NCI-H2107 treated with DMSO at 0.1 percent for 48 hours (cell line): ENCODE results near the gene TMCO4.

ENCODE experiments used
- DNase-seq: peaks from one replicate; lab custom pipeline; 2025; ENCODE audit not compliant: unreplicated experiment; lab: John Stamatoyannopoulos, UW

TMCO4 gene

DNA sequence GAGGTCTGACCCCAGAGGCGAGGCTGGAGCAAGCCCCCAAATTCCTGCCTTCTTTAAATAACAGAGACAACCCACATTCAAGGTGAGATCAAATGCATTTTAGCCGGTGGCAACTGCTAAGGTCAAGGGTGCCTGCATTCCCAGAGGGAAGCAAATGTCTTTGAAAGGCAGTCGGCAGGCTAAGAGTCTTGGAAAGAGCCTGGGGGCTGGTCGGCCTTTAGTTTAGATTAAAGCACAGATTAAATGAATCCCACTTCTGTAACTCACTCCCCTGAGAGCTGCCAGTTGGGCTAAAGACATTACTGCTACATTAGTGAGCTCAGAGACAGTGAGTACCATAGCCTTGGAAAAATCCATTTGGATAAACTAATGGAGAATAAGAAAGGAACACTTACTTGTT lies 75.8 kb downstream of the TMCO4 start:
- no peak for DNase-seq

DNA sequence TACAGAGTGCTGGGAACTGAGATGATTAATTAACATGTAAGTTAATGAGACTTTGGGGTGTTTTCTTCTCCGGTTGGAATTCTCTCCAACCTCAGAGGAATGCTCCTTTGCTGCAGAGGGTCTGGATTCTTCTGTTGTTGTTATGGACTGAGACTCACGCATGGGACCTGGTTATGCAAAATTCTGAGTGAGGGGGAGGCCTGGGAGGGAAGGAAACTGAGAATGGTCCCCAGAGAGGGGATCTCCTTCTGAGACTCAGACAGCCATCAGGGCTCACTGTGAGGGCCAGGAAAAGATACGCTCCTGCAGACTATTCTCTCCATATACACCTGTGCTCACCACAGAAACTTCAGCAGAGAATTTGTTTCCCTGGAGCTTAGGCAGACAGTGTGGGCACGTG lies 78.7 kb downstream of the TMCO4 start:
- DNase-seq = no peak

DNA sequence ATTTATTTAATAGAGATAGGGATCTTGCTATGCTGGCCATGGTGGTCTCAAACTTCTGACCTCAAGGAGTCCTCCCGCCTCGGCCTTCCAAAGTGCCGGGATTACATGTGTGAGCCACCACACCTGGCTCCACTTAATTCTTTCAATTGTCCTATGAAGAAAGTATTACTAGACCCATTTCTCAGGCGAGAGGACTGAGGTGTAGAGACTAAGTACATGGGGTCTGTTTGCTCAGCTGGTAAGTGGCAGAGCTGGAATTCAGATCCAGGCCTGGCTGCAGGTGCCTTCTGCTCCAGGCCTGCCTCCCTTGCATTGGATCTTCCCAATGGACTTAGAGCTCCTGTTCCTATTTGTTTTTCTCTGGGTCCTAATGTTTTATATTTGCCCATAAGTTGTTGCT lies 79.5 kb downstream of the TMCO4 start:
- no peak for DNase-seq

DNA sequence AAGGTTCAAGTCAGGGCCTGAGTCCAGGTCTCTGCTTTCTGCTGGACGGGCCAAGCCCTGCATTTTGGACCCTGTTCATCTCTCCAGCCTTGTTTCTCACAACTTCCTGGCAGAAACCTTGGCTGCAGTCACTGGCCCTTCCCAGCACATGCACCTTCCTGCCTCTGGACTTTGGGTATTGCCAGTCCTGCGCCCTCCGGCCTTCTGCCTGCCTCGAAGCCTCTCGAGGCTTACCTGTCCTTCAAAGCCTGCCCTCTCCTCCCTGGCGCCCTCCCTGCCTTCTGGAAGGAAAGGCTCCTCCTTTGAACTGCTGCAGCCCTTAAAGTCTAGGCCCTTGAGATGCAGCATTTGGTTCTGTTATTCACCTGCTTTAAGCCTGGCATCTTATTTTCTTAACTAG lies 82.2 kb downstream of the TMCO4 start:
- no peak for DNase-seq

DNA sequence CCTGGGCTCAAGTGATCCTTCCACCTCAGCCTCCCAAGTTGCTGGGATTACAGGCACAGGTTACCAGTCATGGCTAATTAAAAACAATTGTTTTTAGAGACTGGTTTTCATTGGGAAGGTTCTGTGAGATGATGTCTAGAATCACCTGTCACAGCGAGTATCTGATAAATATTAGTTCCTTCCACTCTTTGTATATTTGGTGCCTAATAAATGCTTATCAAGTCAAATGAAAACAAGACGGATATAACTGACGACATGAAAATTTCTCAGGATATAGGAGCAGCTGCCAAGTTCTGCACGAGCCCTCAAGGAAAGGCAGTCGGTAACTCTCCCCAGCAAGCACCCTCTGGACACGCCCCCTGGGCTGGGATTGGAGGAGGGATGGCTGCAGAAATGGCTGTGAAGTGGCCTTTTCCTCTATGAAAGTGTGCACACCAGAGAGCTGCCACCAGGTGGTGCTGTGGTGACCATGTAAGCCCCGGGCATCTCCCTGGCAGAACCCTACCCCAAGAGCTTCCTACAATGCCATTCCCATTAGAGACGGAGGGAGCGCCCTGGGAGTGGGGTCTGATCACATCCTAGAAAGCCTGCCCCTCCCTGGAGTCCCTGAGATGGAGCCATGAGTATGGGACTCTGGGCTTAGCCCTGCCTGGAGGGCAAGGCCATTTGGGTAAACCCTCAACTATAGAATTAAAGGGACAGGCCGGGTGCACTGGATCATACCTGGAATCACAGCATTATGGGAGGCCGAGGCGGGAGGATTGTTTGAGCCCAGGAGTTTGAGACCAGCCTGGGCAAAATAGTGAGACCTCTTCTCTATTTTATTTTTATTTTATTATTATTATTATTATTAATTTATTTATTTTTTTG lies 84.1 kb downstream of the TMCO4 start:
- DNase-seq = peak; percentile 89

DNA sequence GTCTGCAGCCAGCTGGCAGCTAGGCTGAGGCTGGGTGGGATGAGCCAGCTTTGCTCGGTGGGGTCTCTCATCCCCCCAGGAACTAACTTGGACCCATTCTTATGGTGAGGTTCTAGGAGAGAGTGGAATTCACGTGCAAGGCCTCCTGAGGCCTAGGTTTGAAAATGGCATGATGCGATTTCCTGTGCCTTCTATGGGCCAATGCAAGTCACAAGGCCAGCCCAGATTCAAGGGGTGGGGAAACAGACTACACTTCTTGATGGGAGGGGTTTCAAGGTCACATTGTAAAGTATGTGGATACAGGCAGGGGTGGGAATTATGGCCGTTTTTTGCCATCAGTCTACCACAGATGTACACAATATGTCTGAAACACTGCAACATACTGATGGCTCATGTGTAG lies 86.8 kb downstream of the TMCO4 start:
- no peak for DNase-seq

DNA sequence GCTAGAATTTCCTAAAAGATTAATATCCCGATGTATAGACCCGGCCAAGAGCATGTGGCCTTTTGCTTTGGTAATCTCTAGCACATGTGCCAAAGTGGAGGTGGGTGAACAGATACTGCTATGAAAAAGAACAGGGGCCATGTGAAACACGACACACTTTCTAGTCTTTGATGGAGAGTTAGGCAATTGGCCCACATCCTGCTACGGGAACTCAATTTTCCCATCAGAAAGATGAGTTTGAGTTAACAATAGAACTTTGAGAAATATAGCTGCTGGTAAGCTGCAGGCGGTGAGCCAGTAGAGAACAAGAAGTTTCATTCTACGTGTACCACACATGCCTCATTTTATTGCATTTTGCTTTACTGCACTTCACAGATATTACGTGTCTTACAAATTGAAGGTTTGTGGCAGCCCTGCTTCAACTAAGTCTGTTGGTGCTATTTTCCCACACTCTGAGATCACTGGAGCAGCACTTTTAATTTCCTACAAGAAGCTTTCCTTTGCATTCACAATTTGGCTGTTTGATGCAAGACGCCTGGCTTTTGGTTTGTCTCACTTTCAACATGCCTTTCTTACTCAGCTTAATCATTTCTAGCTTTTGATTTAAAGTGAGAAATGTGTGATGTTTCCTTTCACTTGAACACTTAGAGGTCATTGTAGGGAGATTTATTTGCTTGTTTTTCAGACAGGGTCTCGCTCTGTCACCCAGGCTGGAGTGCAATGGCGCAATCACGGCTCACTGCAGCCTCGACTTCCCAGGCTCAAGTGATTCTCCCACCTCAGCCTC lies 88.7 kb downstream of the TMCO4 start:
- DNase-seq = no peak

DNA sequence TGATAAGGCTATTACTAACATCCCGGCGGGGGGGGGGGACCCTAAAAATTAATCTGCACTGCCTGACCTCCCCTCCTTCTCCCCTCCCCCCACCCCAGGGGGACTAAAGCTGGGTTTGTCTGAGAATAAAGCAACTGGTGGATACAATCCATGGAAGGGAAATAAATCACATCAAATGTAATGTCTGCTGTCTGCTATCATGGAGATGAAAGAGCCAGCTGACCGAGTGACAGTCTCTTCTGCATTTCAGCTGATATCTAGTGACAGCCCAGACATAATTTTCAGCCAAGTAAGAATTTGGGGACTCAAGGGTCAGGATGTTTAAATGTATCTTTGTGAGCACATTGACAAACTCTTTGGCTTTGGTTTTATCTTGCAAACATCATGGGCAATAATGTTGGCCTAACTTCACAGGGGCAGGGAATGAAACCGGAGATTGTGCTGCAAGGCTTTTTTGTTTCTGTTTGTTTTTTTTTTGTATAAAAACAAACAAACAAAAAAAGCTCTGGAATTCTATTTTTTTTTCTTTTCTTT lies 90.4 kb downstream of the TMCO4 start:
- DNase-seq = no peak

DNA sequence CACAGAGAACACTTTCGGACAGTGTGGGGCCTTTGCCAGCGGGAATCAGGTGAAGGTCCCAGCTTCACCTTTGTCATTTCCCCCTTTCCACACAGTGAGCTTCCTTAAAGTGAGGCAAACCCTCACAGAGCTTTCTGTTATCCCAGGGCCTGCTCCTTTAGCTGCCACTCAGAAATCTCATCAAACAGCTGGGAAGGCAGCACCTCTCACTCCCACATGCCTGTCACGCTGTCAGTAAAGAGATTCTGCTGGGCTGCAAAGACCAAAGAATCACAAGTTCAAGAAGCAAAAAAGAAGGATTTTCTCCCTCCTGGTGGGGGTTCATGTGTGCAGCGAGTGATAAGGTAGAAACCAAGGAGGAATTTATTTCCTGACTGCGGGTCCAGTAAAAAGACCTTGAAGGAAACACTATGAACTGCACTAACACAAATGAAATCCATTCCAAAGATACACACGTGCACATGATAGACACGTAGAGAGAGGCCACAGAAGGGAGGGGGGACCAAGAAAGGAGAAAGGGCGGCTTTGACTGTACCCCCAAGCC lies 91.1 kb downstream of the TMCO4 start:
- no peak for DNase-seq

DNA sequence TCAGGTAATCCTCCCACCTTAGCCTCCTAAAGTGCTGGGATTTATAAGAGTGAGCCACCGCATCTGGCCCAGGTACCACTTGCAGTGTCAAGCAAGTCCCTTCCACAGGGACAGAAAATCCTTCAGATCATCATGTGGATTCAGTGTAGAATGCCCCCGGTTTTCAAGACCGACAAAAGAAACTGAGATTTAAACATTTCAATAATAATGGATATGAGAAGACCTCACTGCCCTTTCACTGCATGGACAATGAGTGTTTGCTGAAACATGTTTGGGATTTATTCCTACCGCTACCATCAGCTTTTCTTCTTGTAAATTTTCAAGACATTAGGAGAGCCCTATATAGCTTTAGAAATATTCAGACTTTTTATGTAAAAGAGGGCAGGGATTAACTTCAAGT lies 93.6 kb downstream of the TMCO4 start:
- DNase-seq = no peak

DNA sequence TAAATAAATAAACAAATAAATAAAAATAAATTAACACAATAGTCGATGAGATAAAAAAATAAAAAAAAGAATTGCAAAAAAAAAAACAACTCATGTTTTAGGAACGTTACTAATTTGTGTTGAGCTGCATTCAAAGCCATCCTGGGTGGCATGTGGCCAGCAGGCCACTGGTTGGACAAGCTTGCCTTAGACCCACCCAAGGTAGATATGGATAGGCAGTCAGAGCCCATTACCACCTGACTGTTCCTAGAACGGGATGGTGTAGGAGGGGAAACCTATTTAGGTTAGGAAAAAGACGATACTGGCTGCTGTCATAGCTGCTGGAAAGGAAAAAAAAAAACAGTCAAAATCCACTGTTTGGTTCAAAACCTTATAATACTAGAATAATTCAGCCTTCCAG lies 94.3 kb downstream of the TMCO4 start:
- no peak for DNase-seq

DNA sequence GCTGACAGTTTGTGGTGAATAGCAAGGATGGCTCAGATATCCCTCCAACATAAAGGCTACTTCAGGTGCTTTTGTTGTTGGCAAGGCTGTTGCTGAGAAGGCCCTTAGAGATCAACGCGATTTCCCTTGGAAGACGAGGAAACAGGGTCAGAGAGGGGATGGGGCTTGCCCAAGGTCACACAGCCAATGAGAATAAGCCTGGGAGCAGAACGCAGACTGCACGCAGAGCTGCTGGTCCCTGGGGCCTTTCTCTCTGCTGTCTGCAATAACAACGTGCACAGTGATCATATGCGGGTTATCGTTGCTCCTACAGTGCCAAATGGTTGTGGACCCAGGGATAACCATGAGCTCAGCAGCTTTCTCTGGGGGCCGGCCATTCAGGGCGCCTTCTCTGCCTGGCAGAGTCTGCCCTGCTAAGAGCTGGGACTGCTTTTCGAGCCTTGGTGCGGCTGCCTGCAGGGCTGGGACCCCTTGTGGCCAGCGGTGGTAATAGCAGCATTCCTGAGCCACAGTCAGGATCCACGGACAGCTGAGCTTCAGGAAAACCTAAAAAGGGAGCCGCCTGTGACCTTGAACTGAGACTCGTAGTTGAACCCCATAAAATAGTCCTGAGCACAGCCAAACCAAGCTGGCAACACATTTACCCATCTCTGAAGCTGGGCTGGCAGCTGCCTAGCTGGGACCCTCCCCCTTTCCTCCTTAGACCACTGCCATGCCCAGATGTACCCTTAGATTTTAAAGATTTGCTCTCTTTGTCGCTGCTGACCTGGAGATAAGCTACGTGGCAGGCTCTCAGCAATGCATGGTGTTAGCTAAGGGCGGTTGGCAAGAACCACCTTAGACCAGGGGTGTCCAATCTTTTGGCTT lies 95.2 kb downstream of the TMCO4 start:
- no peak for DNase-seq

DNA sequence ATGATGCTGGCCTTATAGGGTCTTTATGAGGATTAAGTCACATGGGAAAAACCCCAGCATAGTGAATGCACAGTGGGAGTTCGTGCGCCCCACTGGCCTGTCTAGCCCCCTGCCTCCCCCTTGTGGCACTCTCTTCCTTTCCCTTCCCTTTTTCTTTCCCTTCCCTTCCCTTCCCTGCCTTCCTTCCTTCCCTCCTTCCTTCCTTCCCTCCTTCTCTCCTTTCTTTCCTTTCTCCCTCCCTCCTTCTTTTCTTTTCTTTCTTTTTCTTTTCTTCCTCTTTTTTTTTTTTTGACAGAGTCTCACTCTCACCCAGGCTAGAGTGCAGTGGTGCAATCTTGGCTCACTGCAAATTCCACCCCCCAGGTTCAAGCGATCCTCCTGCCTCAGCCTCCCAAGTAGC lies 96.4 kb downstream of the TMCO4 start:
- no peak for DNase-seq

DNA sequence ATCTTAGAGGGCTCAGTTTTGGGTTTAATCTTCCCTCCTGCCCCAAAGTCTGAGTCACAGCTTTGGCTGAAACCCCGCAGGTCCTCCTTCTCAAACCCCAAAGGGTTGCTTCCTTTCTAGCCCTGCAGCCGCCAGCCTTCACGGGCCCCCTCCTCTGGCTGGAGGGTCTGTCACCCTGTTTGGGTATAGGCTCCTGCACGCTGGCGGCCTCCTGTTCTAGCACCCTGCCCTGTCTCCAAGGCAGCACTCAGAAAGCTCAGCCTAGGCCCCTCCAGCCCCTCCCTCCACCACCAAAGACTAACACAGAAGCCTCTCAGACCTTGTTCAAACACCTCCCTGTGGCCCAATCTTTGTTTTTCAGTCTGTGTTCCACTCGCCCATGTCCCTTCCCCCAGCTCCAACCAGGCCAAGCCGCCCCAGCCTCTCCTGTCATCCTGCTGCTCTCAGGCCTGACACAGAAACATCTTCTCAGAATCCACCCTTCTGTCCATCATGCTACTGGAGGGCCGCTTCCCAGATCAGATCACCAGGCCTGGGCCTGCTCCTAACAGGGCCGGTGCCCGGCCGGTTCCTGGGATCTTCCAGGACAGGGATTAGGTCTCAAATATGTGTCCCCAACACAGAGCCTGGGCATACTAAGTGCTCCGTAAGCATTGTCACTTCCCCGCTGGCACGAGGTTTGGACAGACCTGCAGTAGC lies 99.5 kb downstream of the TMCO4 start:
- DNase-seq = no peak

DNA sequence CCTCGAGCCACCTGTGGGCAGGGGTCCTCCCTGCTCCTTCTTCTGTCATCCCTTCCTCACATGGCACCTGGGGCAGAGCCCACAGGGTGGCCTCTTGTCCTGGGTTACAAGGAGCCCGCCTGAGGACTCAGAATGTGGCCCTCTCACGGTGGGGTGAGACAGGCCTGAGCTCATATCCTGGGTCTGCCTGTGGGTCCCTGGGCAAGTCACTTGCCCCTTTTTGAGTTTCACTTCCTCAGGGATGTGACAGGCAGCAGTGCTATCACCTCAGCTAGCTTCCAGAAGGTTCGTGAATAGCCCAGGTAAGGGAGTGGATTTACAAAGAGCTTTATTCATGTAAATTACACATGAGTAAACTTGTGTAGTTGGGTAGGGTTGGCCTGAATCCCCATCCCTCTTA lies 101.5 kb downstream of the TMCO4 start:
- DNase-seq = no peak

DNA sequence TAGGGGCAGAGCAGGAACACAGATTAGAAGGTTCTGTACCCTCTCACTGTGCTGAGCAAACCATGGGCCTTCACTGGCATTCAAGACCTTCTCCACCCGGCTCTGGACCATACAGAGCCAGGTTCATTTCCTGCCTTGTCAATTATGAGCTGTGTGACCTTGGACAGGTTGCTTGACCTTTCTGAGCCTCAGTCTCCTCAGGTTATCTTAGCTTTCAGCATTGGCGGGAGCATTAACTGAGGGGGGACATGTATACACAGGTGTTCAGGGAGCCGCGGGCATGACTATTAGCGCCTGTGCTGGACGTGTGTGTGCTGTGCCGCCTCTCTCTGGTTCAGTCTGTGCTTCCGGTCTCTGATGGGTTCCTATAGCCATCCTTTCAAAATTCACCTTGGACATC lies 102.9 kb downstream of the TMCO4 start:
- no peak for DNase-seq

DNA sequence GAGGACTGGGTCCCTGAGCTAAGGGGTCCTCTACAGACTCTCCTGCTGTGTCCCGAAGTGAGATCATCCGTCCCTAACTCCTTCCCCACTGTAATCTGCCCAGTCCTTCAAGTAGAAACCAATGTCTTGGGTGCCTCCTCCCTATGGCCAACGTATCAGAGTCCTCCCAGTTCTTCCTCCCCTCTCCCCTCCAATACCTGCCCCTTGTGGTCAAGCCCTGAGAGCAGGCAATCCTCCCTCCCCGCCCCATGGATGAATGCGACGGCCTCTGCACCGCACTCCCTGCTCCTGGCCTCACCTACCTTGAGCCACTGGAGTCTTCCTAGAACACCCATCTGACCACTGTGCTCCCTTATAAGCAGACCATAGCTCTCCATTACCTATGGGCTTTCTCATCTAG lies 103.9 kb downstream of the TMCO4 start:
- DNase-seq = no peak

DNA sequence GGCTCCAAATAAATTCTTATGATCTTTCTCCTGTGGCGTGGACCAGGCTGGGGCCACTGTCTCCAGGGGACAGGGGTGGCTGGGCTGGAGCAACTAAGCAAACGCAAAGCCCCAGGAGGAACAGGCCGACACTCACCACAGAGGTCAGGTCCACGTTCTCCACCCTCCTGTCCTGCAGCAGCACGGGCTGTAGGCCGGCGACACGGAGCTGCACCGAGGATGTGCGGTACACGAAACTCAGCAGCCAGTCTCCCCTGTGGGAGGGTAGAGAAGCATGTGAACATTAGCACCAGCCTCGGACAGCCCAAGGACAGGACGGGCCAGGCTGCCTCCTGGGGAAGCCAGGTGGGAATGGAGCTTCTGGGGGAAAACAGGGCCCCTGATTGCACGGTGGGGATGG lies 105.4 kb downstream of the TMCO4 start:
- DNase-seq = no peak

DNA sequence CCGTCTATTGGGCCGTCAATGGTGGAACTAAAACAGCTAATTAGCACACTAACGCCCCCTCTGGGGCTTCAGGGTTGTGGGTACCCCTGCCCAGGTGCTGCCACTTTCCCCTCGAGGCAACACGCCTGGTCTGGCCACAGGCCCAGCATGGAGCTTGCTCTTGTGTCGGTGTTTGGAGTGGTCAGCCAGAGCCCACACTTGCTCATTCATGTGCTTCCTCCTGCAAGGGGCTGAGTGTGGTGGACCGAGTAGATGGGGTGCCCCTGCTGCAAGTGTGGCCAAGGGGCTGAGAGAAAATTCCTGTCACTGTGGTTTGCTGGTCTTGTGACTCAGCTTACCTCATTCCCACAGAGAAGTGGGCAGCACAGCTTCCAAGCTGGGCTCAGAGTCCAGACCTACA lies 109.4 kb downstream of the TMCO4 start:
- no peak for DNase-seq

DNA sequence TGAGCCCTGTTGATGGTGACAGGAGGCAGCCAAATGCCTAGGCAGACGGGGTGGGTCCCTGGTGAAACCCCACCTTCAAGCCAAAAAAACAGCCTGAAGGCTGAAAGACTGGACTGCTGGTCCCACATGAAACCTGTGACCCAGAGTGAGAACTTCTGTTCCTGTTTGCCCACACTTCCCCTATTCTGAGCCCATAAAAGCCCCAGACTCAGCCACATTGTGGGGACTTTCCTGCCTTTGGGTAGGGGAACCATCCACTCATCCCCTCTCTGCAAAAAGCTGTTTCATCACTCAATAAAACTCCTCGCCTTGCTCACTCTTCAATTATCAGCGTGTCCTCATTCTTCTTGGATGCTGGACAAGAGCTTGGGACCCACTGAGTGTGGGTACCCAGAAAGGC lies 109.9 kb downstream of the TMCO4 start:
- no peak for DNase-seq
